Panc1 (cell line): ENCODE data around the gene TMEM132C. TPM values are rescaled to one million over a fixed set of nuclear protein-coding genes. Genes with fewer than 3 reads are reported as not detected.

Experiments
- ATAC-seq: fragments of 200-7000 bp; cut with Tn5 transposase; 2 replicates; pipeline ENCODE4 v1.9.1; 2020; ENCODE audit warnings: mild to moderate bottlenecking, moderate library complexity
- BruUV-seq: library from RNA; stranded (reverse); fragments of 400-500 nt; replicated peaks from 2 replicates; lab custom pipeline; 2021; lab: Mats Ljungman, UMichigan
- CTCF ChIA-PET: fragments of 300-600 bp; sonication (Branson Sonifier 250); formaldehyde crosslinking; loops from one replicate; lab custom pipeline; 2022; ENCODE audit warnings: antibody characterized with exemption; lab: Charles Lee
- POLR2A ChIA-PET: fragments of 300-600 bp; sonication (Branson Sonifier 250); formaldehyde crosslinking; loops from one replicate; lab custom pipeline; 2022; ENCODE audit warnings: antibody characterized with exemption; lab: Charles Lee
- DNase-seq: peaks from one replicate; pipeline ENCODE4 v3.0.0-alpha.2; 2010; ENCODE audit warnings: low read depth, low spot score
- H3K27ac ChIP-seq: 2 replicates; pipeline ENCODE4 v1.5.1; 2011; ENCODE audit warnings: mild to moderate bottlenecking, low read length, inconsistent platforms
- H3K27me3 ChIP-seq: fragments of 200-500 bp; sonication (Bioruptor generic); 2 replicates; pipeline ENCODE4 v1.6.0; 2014; ENCODE audit warnings: low read length, inconsistent platforms; ENCODE audit not compliant: control insufficient read depth, insufficient read depth
- H3K36me3 ChIP-seq: fragments of 200-500 bp; sonication (Bioruptor generic); 2 replicates; pipeline ENCODE4 v1.5.1; 2014; ENCODE audit warnings: inconsistent platforms, mild to moderate bottlenecking, low read length, moderate library complexity; ENCODE audit not compliant: control insufficient read depth, insufficient read depth
- H3K4me1 ChIP-seq: 2 replicates; pipeline ENCODE4 v1.5.1; 2011; ENCODE audit warnings: inconsistent platforms, mild to moderate bottlenecking, low read length, moderate library complexity; ENCODE audit not compliant: control insufficient read depth, insufficient read depth
- H3K4me3 ChIP-seq, 2 experiments: 2 replicates each; pipeline ENCODE4 v1.5.1; 2011 to 2012; ENCODE audit warnings: low read depth in 2 of 2, low read length in 2 of 2, mild to moderate bottlenecking in 2 of 2, inconsistent platforms in 1 of 2, moderate library complexity in 1 of 2
- H3K9me3 ChIP-seq: fragments of 200-500 bp; sonication (Bioruptor generic); 2 replicates; pipeline ENCODE4 v1.5.1; 2014; ENCODE audit warnings: low read depth, mild to moderate bottlenecking, inconsistent platforms, low read length, moderate library complexity; ENCODE audit not compliant: control insufficient read depth, insufficient read depth
- POLR2AphosphoS5 ChIP-seq: IDR thresholded peaks from 2 replicates; pipeline ENCODE4 v1.6.1; 2012; ENCODE audit warnings: mild to moderate bottlenecking, low read depth, low read length, moderate library complexity
- SIN3A ChIP-seq: IDR thresholded peaks from 2 replicates; pipeline ENCODE4 v1.6.1; 2012; ENCODE audit warnings: low read depth, mild to moderate bottlenecking, low read length, moderate library complexity, borderline replicate concordance; ENCODE audit not compliant: insufficient read depth
- TCF7L2 ChIP-seq: IDR thresholded peaks from 2 replicates; pipeline ENCODE4 v1.6.1; 2011; ENCODE audit warnings: mild to moderate bottlenecking, low read depth, low read length, inconsistent platforms
- in situ Hi-C: cut with HindIII; loops from 2 replicates; pipeline ENCODE4 v1.10.0; 2016; ENCODE audit warnings: low sequenced_read_pairs, low pct_unique_long_range_greater_than_20kb
- intact Hi-C: fragments of 100-400 bp; cut with micrococcal nuclease; formaldehyde crosslinking; loops from one replicate; pipeline ENCODE4 v1.10.0; 2022; ENCODE audit not compliant: unreplicated experiment
- total RNA-seq: library from RNA; stranded (reverse); gene quantifications from one replicate; pipeline ENCODE4 v1.2.1, GENCODE V29; 2021; ENCODE audit not compliant: unreplicated experiment
- TF ChIP-seq, protein P1 (sequence below), 2 experiments: IDR thresholded peaks; 2 replicates each; pipeline ENCODE4 v1.6.1; 2011 to 2012; ENCODE audit warnings: low read depth in 2 of 2, control low read depth in 1 of 2, low read length in 1 of 2, mild to moderate bottlenecking in 1 of 2, moderate library complexity in 1 of 2; ENCODE audit not compliant: insufficient read depth in 1 of 2
- TF ChIP-seq, protein P2 (sequence below): fragments of 450-650 bp; IDR thresholded peaks from 2 replicates; pipeline ENCODE4 v1.5.1; 2017; ENCODE audit warnings: mild to moderate bottlenecking

The TMEM132C gene
- total RNA-seq, 1 experiment from 2014 or later = not detected

DNA sequence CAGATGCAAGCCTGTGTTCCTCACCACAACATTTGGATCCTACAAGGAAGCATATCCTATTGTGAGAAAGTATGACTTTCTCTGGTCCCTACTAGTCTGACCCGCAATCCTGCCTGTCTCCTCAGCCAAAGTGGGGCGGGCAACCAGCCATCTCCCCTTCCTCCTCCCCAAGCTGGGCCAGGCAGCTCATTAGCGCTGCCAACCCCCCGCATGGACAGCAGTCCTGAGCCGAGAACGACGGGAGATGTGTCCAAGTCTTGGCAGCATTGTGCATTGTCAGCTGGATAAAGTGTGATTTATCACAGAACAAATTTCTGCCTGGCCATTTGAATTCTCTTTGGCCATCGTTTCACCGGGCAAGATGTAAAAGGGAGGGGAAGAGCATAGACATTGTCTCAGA, 417.4 kb downstream of the TMEM132C start:
- ChIA-PET CTCF (no interaction called here), POLR2A (no interaction called here)
- Histone ChIP-seq H3K27me3 (no peaks in the 10 kb centered on the region), H3K27ac (no peak overlapping the region), H3K9me3 (no peaks in the 10 kb centered on the region), H3K4me3 (no peak overlapping the region), H3K36me3 (no peaks in the 10 kb centered on the region), H3K4me1 (no peaks in the 10 kb centered on the region)
- no peak for DNase-seq
- intact Hi-C loops (no loop called here), in situ Hi-C loops (no loop called here)
- ATAC-seq = no peak
- TF ChIP-seq POLR2AphosphoS5 = no peak
- TF ChIP-seq SIN3A = no peak
- TF ChIP-seq, protein P1, sequence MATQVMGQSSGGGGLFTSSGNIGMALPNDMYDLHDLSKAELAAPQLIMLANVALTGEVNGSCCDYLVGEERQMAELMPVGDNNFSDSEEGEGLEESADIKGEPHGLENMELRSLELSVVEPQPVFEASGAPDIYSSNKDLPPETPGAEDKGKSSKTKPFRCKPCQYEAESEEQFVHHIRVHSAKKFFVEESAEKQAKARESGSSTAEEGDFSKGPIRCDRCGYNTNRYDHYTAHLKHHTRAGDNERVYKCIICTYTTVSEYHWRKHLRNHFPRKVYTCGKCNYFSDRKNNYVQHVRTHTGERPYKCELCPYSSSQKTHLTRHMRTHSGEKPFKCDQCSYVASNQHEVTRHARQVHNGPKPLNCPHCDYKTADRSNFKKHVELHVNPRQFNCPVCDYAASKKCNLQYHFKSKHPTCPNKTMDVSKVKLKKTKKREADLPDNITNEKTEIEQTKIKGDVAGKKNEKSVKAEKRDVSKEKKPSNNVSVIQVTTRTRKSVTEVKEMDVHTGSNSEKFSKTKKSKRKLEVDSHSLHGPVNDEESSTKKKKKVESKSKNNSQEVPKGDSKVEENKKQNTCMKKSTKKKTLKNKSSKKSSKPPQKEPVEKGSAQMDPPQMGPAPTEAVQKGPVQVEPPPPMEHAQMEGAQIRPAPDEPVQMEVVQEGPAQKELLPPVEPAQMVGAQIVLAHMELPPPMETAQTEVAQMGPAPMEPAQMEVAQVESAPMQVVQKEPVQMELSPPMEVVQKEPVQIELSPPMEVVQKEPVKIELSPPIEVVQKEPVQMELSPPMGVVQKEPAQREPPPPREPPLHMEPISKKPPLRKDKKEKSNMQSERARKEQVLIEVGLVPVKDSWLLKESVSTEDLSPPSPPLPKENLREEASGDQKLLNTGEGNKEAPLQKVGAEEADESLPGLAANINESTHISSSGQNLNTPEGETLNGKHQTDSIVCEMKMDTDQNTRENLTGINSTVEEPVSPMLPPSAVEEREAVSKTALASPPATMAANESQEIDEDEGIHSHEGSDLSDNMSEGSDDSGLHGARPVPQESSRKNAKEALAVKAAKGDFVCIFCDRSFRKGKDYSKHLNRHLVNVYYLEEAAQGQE (IDR thresholded peaks at IDR 0.05; ENCODE audit: insufficient read depth in 1 of 2, low read depth in 2 of 2, low read length in 1 of 2) = no peak
- TF ChIP-seq, protein P2, sequence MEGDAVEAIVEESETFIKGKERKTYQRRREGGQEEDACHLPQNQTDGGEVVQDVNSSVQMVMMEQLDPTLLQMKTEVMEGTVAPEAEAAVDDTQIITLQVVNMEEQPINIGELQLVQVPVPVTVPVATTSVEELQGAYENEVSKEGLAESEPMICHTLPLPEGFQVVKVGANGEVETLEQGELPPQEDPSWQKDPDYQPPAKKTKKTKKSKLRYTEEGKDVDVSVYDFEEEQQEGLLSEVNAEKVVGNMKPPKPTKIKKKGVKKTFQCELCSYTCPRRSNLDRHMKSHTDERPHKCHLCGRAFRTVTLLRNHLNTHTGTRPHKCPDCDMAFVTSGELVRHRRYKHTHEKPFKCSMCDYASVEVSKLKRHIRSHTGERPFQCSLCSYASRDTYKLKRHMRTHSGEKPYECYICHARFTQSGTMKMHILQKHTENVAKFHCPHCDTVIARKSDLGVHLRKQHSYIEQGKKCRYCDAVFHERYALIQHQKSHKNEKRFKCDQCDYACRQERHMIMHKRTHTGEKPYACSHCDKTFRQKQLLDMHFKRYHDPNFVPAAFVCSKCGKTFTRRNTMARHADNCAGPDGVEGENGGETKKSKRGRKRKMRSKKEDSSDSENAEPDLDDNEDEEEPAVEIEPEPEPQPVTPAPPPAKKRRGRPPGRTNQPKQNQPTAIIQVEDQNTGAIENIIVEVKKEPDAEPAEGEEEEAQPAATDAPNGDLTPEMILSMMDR = no peak
- no peak for TF ChIP-seq TCF7L2
- BruUV-seq = no TSS peak

DNA sequence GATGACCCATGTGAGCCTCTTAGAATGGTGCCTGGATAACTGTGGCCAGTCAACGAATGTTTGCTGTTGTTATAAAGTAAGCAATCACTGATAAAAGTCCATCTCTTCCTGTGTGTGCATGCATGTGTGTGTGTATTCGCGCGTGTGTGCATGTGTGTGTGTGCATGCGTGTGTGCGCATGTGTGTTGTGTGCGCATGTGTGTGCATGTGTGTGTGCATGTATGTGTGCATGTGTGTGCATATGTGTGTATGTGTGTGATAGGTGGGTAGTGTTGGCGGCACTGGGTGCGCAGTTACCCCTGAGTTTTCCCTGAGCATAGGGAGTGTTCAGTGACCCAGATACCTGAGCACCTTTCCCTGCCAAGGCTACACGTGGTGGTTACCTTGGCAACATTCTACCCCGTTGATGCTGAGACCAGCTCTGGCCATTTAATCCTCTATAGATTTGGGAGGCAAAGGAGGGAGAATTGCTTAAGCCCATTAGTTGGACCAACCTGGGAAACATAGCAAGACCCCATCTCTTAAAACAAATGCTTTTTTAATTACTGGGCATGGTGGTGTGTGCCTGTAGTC, 419.0 kb downstream of the TMEM132C start:
- in situ Hi-C loops (no loop called here), intact Hi-C loops (no loop called here)
- DNase-seq (no peak), ATAC-seq (no peak)
- ChIA-PET POLR2A (no interaction called here), CTCF (no interaction called here)
- Histone ChIP-seq H3K27me3 (no peaks in the 10 kb centered on the region), H3K4me3 (no peak overlapping the region), H3K9me3 (no peaks in the 10 kb centered on the region), H3K36me3 (no peaks in the 10 kb centered on the region), H3K27ac (no peak overlapping the region), H3K4me1 (no peaks in the 10 kb centered on the region)
- no TSS peak for BruUV-seq
- TF ChIP-seq POLR2AphosphoS5 (no peak), SIN3A (no peak), TCF7L2 (no peak)
- TF ChIP-seq, protein P1 (IDR thresholded peaks at IDR 0.05; ENCODE audit: insufficient read depth in 1 of 2, low read depth in 2 of 2, low read length in 1 of 2) = no peak
- TF ChIP-seq, protein P2 = no peak
